SU-DHL-6 (cell line): ENCODE measurements around the gene CLMP.

Source experiments
- EZH2phosphoT487 ChIP-seq: fragments of 200-600 bp; sonication (generic), shearing (Covaris generic); conservative IDR thresholded peaks from 2 replicates; pipeline ENCODE4 v1.6.1; 2018; ENCODE audit warnings: mild to moderate bottlenecking, antibody characterized with exemption, low read length, moderate library complexity, mixed read lengths
- TF ChIP-seq, protein P1 (sequence below): fragments of 200-600 bp; sonication (generic); IDR thresholded peaks from one replicate; pipeline ENCODE4 v1.5.1; 2017; ENCODE audit warnings: antibody characterized with exemption, mild to moderate bottlenecking, low read length, moderate library complexity; ENCODE audit not compliant: insufficient read depth, poor library complexity, severe bottlenecking

DNA sequence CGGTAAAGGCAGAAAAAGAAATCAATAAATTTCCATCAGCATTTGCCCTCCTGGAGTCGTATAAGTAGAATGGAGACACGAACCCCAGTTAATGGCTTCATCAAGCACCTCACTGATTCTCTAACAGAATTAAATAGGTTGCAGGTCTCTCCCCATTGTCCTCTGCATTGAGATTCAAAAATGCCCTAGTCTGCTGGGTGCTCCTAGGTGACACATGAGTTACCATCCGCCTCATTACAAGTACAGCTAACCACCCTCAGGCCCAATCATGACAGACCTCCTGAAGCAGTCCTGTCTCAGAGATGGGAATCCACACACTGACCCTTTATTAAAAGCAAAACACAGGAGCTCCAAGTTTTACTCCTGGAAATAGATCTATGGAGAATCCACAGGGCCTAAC, 164.5 kb downstream of the CLMP start:
- TF ChIP-seq, protein P1, sequence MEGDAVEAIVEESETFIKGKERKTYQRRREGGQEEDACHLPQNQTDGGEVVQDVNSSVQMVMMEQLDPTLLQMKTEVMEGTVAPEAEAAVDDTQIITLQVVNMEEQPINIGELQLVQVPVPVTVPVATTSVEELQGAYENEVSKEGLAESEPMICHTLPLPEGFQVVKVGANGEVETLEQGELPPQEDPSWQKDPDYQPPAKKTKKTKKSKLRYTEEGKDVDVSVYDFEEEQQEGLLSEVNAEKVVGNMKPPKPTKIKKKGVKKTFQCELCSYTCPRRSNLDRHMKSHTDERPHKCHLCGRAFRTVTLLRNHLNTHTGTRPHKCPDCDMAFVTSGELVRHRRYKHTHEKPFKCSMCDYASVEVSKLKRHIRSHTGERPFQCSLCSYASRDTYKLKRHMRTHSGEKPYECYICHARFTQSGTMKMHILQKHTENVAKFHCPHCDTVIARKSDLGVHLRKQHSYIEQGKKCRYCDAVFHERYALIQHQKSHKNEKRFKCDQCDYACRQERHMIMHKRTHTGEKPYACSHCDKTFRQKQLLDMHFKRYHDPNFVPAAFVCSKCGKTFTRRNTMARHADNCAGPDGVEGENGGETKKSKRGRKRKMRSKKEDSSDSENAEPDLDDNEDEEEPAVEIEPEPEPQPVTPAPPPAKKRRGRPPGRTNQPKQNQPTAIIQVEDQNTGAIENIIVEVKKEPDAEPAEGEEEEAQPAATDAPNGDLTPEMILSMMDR: no peak
- no peak for TF ChIP-seq EZH2phosphoT487
